ENCODE results near the gene PHLDB2. TPM values are rescaled to one million over a fixed set of nuclear protein-coding genes. Genes with fewer than 3 reads are reported as not detected.

Gene PHLDB2
- total RNA-seq, 4 donors from 2014 or later = 63.6 to 154 (median 107) TPM

DNA sequence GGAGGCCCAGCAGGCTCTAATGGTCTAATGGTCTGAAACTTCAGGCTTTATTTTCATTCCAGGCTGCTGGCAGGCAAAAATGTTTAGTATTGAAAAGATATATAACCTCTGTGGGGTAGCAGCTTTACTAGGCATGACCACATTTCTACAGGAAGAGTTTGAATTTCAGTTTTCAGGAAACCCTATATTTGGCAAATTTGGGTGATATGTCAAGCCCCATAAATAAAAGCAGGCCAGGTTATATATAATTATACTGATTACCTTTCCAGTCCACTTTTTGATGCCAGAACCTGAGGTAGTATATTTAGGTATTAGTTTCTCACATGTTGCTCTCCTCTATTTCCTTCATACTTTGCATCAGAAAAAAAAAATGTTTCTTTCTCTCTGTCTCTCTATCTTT lies 37.2 kb upstream of the PHLDB2 start:
- TF ChIP-seq EP300 (IDR thresholded peaks at IDR 0.05) (no peak), POLR2A (IDR thresholded peaks at IDR 0.05; ENCODE audit: low read depth) (no peak), POLR2AphosphoS5 (IDR thresholded peaks at IDR 0.05) (no peak)
- TF ChIP-seq, protein P1, sequence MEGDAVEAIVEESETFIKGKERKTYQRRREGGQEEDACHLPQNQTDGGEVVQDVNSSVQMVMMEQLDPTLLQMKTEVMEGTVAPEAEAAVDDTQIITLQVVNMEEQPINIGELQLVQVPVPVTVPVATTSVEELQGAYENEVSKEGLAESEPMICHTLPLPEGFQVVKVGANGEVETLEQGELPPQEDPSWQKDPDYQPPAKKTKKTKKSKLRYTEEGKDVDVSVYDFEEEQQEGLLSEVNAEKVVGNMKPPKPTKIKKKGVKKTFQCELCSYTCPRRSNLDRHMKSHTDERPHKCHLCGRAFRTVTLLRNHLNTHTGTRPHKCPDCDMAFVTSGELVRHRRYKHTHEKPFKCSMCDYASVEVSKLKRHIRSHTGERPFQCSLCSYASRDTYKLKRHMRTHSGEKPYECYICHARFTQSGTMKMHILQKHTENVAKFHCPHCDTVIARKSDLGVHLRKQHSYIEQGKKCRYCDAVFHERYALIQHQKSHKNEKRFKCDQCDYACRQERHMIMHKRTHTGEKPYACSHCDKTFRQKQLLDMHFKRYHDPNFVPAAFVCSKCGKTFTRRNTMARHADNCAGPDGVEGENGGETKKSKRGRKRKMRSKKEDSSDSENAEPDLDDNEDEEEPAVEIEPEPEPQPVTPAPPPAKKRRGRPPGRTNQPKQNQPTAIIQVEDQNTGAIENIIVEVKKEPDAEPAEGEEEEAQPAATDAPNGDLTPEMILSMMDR (IDR thresholded peaks at IDR 0.05) = no peak
- peaks cover 0 to 5% (median 2%) of the 10 kb centered on the region in 4 donors for H3K9me3 ChIP-seq
- H3K27me3 ChIP-seq = no peaks in the 10 kb centered on the region
- H3K36me3 ChIP-seq = no peaks in the 10 kb centered on the region
- intact Hi-C loops (cut with DNase I) = no loop called here
- H3K4me1 ChIP-seq = peaks cover 0 to 5% (median 0%) of the 10 kb centered on the region in 4 donors
- H3K4me3 ChIP-seq = no peak overlapping the region
- H3K27ac ChIP-seq (replicated peaks in 1 of 4) = no peak overlapping the region
- no peak for DNase-seq (ENCODE audit: extremely low spot score)

DNA sequence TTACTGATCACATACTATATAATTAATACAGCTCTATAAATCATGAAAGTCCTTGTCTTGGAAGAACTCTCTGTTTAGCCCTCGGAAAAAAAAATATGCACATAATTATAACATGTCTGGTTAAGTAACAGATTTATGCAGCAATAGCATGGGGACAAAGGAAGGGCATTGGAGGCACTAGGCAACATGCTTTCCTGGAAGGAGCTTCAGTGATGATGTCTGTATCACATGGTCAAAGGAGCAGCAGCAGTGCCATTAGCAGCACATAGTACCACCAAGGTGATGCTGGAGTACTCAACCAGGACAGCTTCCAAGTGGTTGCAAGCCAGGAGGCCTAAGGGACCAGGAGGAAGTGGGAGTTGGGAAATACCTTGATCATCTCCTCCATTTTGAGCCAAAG lies 36.3 kb upstream of the PHLDB2 start:
- no peak for DNase-seq (ENCODE audit: extremely low spot score)
- H3K27ac ChIP-seq (replicated peaks in 1 of 4) = no peak overlapping the region
- TF ChIP-seq EP300 (IDR thresholded peaks at IDR 0.05) (no peak), POLR2AphosphoS5 (IDR thresholded peaks at IDR 0.05) (no peak), POLR2A (IDR thresholded peaks at IDR 0.05; ENCODE audit: low read depth) (no peak)
- TF ChIP-seq, protein P1 (IDR thresholded peaks at IDR 0.05) = no peak
- H3K4me1 ChIP-seq = peaks cover 0 to 5% (median 0%) of the 10 kb centered on the region in 4 donors
- H3K27me3 ChIP-seq = no peaks in the 10 kb centered on the region
- H3K9me3 ChIP-seq = peaks cover 0 to 5% (median 2%) of the 10 kb centered on the region in 4 donors
- no peak overlapping the region for H3K4me3 ChIP-seq
- 88% methylated on average over 1 of the region's 1 CpG for WGBS
- no peaks in the 10 kb centered on the region for H3K36me3 ChIP-seq
- intact Hi-C loops (cut with DNase I) = no loop called here

DNA sequence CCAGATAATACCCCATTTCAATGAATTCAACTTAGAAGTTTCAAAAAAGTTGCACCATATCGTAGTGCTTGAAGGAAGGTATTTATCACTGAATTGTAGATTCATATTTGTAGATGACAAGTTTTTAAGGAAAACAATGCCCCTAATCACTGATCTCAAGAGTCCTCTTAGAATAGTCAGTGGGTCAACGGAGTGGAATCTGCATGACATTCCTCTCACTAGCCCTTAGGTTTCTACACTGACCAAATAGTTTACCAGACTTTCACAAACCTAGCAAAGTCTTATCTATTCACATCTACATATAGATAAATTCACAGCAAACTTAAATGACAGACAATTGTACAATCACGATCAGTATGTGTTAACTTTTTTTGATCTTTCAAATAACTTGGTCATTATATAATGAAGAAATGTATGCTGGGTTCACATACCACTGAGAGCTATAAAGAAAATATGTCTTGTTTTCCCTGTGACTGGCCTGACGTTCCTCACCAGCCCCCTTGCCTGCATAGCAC lies 35.7 kb upstream of the PHLDB2 start:
- Histone ChIP-seq H3K4me3 (no peak overlapping the region), H3K27ac (replicated peaks in 1 of 4) (no peak overlapping the region), H3K4me1 (peaks cover 0 to 5% (median 0%) of the 10 kb centered on the region in 4 donors), H3K36me3 (no peaks in the 10 kb centered on the region), H3K9me3 (peaks cover 0 to 5% (median 2%) of the 10 kb centered on the region in 4 donors), H3K27me3 (no peaks in the 10 kb centered on the region)
- WGBS = 89% methylated on average over 4 of the region's 4 CpGs
- intact Hi-C loops (cut with DNase I) = no loop called here
- no peak for DNase-seq (ENCODE audit: extremely low spot score)
- TF ChIP-seq, protein P1 (IDR thresholded peaks at IDR 0.05) = no peak
- TF ChIP-seq POLR2A (IDR thresholded peaks at IDR 0.05; ENCODE audit: low read depth) (no peak), POLR2AphosphoS5 (IDR thresholded peaks at IDR 0.05) (no peak), EP300 (IDR thresholded peaks at IDR 0.05) (no peak)

DNA sequence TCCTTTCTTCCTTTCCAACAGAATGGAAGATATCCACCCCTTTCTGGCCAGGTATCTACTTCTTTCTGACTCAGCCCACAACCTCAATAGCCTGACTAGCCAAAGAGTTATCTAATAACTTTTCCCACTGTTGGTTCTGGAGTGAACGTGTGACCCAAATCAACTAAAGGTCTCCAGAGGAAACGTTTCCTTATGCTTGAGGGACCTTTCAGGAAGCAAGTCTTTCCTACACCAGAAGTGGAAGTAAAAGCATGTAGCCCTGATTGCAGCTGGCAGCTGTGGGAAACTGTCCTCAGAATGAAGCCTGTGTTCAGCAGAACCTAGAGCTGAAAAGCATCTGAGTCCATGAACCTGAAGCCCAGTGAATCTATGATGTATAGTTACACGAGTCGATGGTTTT lies 34.7 kb upstream of the PHLDB2 start:
- H3K4me3 ChIP-seq = no peak overlapping the region
- peaks cover 0 to 5% (median 2%) of the 10 kb centered on the region in 4 donors for H3K9me3 ChIP-seq
- TF ChIP-seq POLR2A (IDR thresholded peaks at IDR 0.05; ENCODE audit: low read depth) (no peak), POLR2AphosphoS5 (IDR thresholded peaks at IDR 0.05) (no peak), EP300 (IDR thresholded peaks at IDR 0.05) (no peak)
- TF ChIP-seq, protein P1 (IDR thresholded peaks at IDR 0.05) = no peak
- H3K27ac ChIP-seq (replicated peaks in 1 of 4) = no peak overlapping the region
- no peak for DNase-seq (ENCODE audit: extremely low spot score)
- intact Hi-C loops (cut with DNase I) = no loop called here
- H3K4me1 ChIP-seq = peaks cover 0 to 5% (median 0%) of the 10 kb centered on the region in 4 donors
- H3K36me3 ChIP-seq = no peaks in the 10 kb centered on the region
- H3K27me3 ChIP-seq = no peaks in the 10 kb centered on the region
- WGBS = 75% methylated on average over 4 of the region's 4 CpGs

DNA sequence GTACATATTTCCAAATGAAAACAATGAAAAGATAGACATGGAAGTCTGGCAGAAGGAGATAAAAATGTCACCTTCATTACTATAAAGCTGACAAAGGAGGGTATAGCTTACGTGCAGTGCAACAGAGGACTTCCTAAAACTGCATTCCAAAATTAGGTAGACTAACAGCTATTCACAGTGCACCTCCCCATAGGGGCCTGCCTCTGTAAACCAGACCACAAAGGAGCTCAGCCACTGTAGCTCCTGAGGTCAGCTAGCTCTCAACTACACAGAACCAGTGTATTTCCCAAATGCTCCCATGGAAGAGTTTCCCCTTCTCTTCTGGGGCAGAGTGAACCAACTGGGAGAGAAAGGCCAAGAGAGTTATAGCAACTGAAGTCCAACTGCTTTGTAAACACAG lies 31.2 kb upstream of the PHLDB2 start:
- H3K27ac ChIP-seq (replicated peaks in 1 of 4) = no peak overlapping the region
- no peak for TF ChIP-seq POLR2A (IDR thresholded peaks at IDR 0.05; ENCODE audit: low read depth)
- no peak for TF ChIP-seq POLR2AphosphoS5 (IDR thresholded peaks at IDR 0.05)
- TF ChIP-seq, protein P1 (IDR thresholded peaks at IDR 0.05) = no peak
- no peak for TF ChIP-seq EP300 (IDR thresholded peaks at IDR 0.05)
- H3K36me3 ChIP-seq = no peaks in the 10 kb centered on the region
- 83% methylated on average over 1 of the region's 1 CpG for WGBS
- no peak overlapping the region for H3K4me3 ChIP-seq
- H3K27me3 ChIP-seq = no peaks in the 10 kb centered on the region
- no peaks in the 10 kb centered on the region for H3K9me3 ChIP-seq
- DNase-seq (ENCODE audit: extremely low spot score) = no peak
- intact Hi-C loops (cut with DNase I) = no loop called here
- H3K4me1 ChIP-seq = peaks cover 0 to 5% (median 0%) of the 10 kb centered on the region in 4 donors

Data from esophagus muscularis mucosa (tissue), 4 donors.